ENCODE results near the gene ZNF605.

The ZNF605 gene

DNA sequence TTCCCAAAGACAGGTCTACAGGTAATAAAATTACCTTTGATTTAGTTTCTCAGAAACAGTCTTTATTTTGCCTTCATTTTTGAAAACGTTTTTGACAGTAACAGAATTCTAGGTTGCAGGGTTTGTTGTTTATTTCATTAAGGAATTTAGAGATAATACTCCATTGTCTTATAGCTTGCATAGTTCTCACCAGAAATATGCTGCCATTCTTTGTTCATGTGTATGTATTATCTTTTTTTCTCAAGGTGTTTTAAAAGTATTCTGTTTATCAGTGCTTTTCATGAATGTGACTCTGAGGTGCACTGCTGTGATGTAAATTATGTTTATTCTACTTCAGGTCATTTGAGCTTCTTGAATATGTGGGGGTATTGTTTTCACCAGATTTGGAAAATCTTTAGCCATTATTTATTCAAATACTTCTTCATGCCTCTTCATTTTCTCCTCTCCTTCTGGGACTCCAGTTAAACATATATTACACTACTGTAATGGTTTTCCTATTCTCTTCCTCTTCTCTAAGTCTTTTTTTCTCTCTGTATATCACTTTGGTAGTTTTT, 32.7 kb downstream of the ZNF605 start:
- TF ChIP-seq SPI1 (IDR thresholded peaks at IDR 0.05; ENCODE audit: borderline replicate concordance, low read depth), result no peak
- no peak for TF ChIP-seq POLR2AphosphoS5 (IDR thresholded peaks at IDR 0.05; ENCODE audit: low read depth)
- H3K27ac ChIP-seq (replicated peaks), result no peak overlapping the region
- no peaks in the 10 kb centered on the region for H3K27me3 ChIP-seq (ENCODE audit: insufficient read depth, poor library complexity, severe bottlenecking)
- H3K4me3 ChIP-seq (replicated peaks; ENCODE audit: insufficient read depth, low read length), result no peak overlapping the region
- no peak for DNase-seq (ENCODE audit: low read depth in 1 of 2, low spot score in 1 of 2)

DNA sequence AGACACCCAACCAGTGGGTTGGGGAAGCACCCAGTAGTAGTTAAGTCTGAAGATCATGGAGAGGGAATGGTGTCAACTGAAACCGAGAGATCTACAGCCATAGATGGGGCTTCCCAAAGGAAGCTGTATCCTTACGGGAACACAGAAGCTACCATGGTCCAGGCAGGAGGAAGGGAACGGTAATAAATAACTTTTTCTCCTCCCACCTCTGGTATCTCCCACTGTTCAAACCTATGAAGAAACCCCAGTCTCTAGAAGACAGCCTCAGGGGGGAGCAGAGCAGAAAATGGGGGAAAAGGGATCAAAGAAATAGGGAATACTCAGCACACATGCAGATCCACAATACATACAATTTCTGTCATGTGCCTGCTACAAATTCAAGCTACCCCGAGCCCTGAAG, 33.4 kb downstream of the ZNF605 start:
- no peak overlapping the region for H3K27ac ChIP-seq (replicated peaks)
- DNase-seq (ENCODE audit: low read depth in 1 of 2, low spot score in 1 of 2), result no peak
- TF ChIP-seq, protein P1, sequence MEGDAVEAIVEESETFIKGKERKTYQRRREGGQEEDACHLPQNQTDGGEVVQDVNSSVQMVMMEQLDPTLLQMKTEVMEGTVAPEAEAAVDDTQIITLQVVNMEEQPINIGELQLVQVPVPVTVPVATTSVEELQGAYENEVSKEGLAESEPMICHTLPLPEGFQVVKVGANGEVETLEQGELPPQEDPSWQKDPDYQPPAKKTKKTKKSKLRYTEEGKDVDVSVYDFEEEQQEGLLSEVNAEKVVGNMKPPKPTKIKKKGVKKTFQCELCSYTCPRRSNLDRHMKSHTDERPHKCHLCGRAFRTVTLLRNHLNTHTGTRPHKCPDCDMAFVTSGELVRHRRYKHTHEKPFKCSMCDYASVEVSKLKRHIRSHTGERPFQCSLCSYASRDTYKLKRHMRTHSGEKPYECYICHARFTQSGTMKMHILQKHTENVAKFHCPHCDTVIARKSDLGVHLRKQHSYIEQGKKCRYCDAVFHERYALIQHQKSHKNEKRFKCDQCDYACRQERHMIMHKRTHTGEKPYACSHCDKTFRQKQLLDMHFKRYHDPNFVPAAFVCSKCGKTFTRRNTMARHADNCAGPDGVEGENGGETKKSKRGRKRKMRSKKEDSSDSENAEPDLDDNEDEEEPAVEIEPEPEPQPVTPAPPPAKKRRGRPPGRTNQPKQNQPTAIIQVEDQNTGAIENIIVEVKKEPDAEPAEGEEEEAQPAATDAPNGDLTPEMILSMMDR (IDR thresholded peaks at IDR 0.05; ENCODE audit: insufficient read depth, low read length), result no peak
- TF ChIP-seq, protein P2, sequence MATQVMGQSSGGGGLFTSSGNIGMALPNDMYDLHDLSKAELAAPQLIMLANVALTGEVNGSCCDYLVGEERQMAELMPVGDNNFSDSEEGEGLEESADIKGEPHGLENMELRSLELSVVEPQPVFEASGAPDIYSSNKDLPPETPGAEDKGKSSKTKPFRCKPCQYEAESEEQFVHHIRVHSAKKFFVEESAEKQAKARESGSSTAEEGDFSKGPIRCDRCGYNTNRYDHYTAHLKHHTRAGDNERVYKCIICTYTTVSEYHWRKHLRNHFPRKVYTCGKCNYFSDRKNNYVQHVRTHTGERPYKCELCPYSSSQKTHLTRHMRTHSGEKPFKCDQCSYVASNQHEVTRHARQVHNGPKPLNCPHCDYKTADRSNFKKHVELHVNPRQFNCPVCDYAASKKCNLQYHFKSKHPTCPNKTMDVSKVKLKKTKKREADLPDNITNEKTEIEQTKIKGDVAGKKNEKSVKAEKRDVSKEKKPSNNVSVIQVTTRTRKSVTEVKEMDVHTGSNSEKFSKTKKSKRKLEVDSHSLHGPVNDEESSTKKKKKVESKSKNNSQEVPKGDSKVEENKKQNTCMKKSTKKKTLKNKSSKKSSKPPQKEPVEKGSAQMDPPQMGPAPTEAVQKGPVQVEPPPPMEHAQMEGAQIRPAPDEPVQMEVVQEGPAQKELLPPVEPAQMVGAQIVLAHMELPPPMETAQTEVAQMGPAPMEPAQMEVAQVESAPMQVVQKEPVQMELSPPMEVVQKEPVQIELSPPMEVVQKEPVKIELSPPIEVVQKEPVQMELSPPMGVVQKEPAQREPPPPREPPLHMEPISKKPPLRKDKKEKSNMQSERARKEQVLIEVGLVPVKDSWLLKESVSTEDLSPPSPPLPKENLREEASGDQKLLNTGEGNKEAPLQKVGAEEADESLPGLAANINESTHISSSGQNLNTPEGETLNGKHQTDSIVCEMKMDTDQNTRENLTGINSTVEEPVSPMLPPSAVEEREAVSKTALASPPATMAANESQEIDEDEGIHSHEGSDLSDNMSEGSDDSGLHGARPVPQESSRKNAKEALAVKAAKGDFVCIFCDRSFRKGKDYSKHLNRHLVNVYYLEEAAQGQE (IDR thresholded peaks at IDR 0.05; ENCODE audit: insufficient replicate concordance, low read depth), result no peak
- TF ChIP-seq SPI1 (IDR thresholded peaks at IDR 0.05; ENCODE audit: borderline replicate concordance, low read depth), result no peak
- TF ChIP-seq GABPA (IDR thresholded peaks at IDR 0.05; ENCODE audit: low read depth), result no peak
- no peak for TF ChIP-seq POLR2AphosphoS5 (IDR thresholded peaks at IDR 0.05; ENCODE audit: low read depth)

DNA sequence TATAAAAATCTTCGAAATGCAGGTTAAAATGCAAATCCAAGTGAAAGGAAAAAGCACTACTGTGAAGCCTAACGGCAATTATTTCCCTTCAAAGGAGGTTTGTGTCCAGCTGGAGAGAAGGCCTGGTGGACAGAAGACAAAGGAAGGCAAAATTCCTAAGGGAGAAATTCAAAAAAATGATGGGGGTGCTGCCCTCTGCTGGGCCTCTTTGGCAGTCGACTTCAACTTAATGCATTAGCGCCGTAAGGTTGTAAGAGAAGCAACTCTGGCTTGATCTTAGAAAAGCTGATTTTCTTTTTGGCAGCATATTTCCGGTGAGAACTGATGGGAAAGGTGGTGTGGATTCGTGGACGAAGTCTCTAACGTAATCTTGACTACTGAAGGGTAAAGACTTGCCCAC, 34.4 kb downstream of the ZNF605 start:
- Histone ChIP-seq H3K27ac (replicated peaks) (no peak overlapping the region), H3K4me3 (replicated peaks; ENCODE audit: insufficient read depth, low read length) (no peak overlapping the region), H3K27me3 (ENCODE audit: insufficient read depth, poor library complexity, severe bottlenecking) (no peaks in the 10 kb centered on the region)
- TF ChIP-seq, protein P2 (IDR thresholded peaks at IDR 0.05; ENCODE audit: insufficient replicate concordance, low read depth), result no peak
- DNase-seq (ENCODE audit: low read depth in 1 of 2, low spot score in 1 of 2), result no peak

More for the DNA sequence above, 33.4 kb downstream of the ZNF605 start:
- Histone ChIP-seq H3K27me3 (ENCODE audit: insufficient read depth, poor library complexity, severe bottlenecking) (no peaks in the 10 kb centered on the region), H3K4me3 (replicated peaks; ENCODE audit: insufficient read depth, low read length) (no peak overlapping the region)

DNA sequence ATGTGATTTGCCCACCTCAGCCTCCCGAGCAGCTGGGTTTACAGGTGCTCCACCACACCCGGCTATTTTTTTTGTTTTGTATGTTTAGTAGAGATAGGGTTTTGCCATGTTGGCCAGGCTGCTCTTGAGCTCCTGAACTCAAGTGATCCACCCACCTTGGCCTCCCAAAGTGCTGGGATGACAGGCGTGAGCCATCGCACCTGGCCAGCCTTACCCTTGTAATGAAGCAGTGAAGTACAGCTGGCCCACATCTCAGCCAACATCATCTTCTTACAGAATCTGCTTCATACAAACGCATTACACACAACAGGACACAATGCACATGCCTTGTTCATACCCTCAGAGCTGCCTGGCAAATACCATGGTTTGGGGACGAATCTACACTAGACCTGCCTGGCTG, 37.4 kb downstream of the ZNF605 start:
- no peaks in the 10 kb centered on the region for H3K27me3 ChIP-seq (ENCODE audit: insufficient read depth, poor library complexity, severe bottlenecking)
- no peak overlapping the region for H3K4me3 ChIP-seq (replicated peaks; ENCODE audit: insufficient read depth, low read length)
- no peak for TF ChIP-seq GABPA (IDR thresholded peaks at IDR 0.05; ENCODE audit: low read depth)
- TF ChIP-seq, protein P2 (IDR thresholded peaks at IDR 0.05; ENCODE audit: insufficient replicate concordance, low read depth), result no peak
- TF ChIP-seq, protein P1 (IDR thresholded peaks at IDR 0.05; ENCODE audit: insufficient read depth, low read length), result no peak
- TF ChIP-seq SPI1 (IDR thresholded peaks at IDR 0.05; ENCODE audit: borderline replicate concordance, low read depth), result no peak
- no peak for TF ChIP-seq POLR2AphosphoS5 (IDR thresholded peaks at IDR 0.05; ENCODE audit: low read depth)
- DNase-seq (ENCODE audit: low read depth in 1 of 2, low spot score in 1 of 2), result no peak
- H3K27ac ChIP-seq (replicated peaks), result no peak overlapping the region

All from HL-60 (cell line).